ENCODE data around the gene ATOH8.

The ATOH8 gene

GRCh38 chr2:85736456-85737355 lies 17.1 kb upstream of the ATOH8 start:
- DNase-seq (ENCODE audit: low spot score): no peak

GRCh38 chr2:85737481-85737880 lies 16.3 kb upstream of the ATOH8 start:
- DNase-seq (ENCODE audit: low spot score): no peak

GRCh38 chr2:85737961-85738360 lies 15.8 kb upstream of the ATOH8 start:
- no peak for DNase-seq (ENCODE audit: low spot score)

GRCh38 chr2:85740193-85740592 lies 13.6 kb upstream of the ATOH8 start:
- DNase-seq (ENCODE audit: low spot score): no peak

- no peak for DNase-seq (ENCODE audit: low spot score)
Measured at GRCh38 chr2:85741211-85741832, 12.5 kb upstream of the ATOH8 start.

DNA sequence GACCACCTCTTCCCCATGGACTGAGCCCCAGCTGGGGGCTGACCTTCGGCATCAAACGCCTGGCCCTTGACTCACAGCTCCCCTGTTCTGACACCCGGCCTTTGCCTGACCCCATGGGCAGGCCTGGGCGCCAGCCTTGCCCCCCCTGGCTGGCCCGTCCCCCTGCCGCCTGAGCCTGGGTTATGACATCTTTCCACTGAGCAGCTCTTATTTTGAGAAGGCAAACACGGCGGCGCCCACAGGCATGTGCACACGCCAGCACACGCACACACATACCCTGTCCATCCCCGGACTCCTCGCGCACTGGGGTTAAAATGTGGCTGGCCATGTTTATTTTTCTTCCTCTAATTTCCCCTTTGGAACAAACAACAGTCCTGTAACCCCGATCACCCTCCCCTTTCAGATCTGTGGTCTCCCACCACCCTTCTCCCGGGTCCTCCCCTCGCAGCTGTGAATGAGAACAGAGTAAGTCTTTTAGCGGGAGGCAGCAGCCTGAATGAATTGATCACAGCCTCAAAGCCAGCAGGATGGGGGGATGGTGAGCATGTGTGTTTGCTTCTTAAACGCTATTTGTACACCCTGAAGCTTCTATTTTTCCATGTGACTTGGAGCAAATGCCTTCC lies 11.8 kb upstream of the ATOH8 start:
- no peak for DNase-seq (ENCODE audit: low spot score)

GRCh38 chr2:85743304-85743978 lies 10.3 kb upstream of the ATOH8 start:
- no peak for DNase-seq (ENCODE audit: low spot score)

GRCh38 chr2:85744055-85744454 lies 9.7 kb upstream of the ATOH8 start:
- no peak for DNase-seq (ENCODE audit: low spot score)

DNA sequence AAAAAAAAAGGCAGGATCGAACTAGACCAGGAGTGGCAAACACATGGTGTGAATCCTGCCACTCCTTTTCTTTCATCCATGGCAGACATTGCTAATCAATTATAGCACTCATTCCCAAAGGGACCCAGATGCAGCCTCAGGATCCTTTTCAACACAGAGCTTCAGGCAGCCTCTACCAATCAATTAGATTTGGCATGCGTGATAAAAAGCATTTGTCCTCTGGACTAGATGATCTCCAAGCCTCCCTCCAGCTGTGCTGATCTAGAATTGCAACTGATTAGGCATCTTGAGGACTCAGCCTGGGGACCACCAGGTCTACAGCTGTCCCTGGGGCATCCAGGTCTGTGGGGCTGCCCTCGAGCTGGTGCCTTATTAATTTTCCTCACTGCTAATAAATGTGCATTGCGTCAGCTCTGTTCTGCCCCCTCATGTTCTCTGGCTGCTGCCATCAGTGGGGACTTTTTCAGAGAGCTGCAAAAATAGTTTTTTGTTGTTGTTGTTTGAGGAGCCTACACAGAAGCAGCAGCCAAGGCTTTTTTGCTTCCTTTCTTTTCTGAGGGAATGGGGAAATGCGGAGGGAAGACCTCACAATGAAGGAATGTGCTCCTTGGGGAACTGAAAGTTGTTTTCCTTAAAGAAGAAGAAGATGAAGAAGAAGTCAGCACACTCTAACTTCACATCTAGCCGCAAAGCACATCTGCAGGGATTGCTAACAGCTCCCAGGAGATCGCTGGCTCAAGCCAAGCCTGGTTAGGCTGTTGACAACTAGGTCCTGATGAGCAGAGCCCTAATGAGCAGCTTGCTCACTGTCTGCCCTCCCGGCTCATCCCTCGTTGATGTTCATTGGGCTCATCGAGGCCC lies 8.8 kb upstream of the ATOH8 start:
- peak; percentile 66 for DNase-seq (ENCODE audit: low spot score)

DNA sequence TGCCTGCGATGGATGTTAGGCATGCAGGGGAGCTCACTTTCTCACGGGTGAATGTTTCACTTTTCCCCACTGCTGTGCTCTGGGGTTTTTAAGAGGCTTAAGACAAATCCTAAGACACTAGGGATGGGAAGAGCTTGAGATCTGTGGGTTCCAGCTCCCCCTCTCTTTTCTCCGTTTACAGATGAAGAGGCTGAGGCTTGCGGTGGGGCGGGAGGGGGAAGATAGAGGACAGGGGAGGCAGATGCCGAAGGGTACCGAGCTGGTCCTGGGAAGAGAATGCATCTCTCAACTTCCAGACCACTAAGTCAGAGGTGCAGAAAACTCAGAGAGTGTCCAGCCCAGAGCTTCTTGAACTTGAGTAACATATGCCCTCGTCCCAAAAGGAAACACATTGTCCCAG lies 8.2 kb upstream of the ATOH8 start:
- DNase-seq (ENCODE audit: low spot score): no peak

GRCh38 chr2:85746321-85747004 lies 7.3 kb upstream of the ATOH8 start:
- no peak for DNase-seq (ENCODE audit: low spot score)

DNA sequence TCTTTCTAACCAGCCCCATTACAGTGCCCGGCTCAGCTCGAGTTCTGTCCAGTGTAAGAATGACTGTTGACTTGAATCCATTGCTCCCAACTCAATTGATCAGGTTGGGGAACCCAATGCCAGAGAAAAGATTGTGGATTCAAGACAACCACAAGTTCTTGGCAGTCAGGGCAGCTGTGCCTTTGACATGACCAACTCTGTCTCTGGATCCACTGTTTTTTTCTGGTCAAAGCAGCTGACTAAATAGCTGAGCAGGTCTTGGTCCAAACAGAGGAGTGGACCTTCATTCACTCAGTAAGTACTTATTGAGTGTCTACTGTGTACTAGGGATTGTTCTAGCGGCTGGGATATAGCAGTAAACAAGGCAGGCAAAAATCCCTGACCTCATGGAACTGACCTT lies 6.3 kb upstream of the ATOH8 start:
- DNase-seq (ENCODE audit: low spot score): no peak

DNA sequence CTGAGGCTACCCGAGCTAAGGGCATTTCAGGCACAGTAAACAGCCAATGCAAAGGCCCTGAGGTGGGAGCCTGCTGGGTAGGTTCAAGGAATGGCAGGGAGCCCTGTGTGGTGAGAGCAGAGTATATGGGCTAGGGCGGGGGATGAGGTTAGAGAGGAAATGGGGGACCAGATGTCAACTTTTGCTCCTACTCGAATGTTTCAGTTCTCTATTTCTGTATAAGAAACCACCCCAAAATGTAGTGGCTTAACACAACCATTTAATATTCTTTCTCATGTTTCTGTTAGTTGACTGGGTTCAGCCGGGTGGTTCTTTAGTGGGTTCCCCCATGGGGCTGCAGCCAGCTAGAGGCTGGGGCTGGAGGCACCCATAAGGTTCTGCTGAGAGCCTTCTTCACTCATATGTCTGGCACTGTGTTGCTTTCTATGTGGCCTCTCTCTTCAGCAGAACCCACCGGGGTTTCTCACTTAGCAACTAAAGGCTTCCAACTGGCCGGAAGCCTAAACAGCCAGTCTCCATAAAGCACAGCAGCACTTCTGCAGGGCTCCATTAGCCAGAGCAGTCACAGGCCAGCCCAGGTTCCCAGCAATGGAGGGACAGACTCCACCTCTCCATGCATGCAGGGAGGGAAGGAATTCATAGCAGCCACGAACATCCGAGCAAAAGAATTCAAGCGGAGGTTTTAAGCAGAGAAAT lies 5.6 kb upstream of the ATOH8 start:
- no peak for DNase-seq (ENCODE audit: low spot score)

GRCh38 chr2:85748985-85749875 lies 4.6 kb upstream of the ATOH8 start:
- no peak for DNase-seq (ENCODE audit: low spot score)

- peak; percentile 69 for DNase-seq (ENCODE audit: low spot score)
Measured at GRCh38 chr2:85750587-85751575, 2.9 kb upstream of the ATOH8 start.

- no peak for DNase-seq (ENCODE audit: low spot score)
Measured at GRCh38 chr2:85751627-85752026, 2.2 kb upstream of the ATOH8 start.

GRCh38 chr2:85753035-85753524 lies 711 bp upstream of the ATOH8 start:
- DNase-seq (ENCODE audit: low spot score): no peak
